ENCODE results near the gene TOP2B. TPM values are rescaled to one million over a fixed set of nuclear protein-coding genes. Genes with fewer than 3 reads are reported as not detected.
A peak's percentile ranks its signal among the peaks of the same experiment; 100 is the strongest.

The TOP2B gene
- total and polyA plus RNA-seq, 9 of the 15 experiments (the other 6 are each of a cell fraction or from before 2014, with no cell fraction given), result 45.3 to 186 (median 134) TPM

- TF ChIP-seq, protein P1, sequence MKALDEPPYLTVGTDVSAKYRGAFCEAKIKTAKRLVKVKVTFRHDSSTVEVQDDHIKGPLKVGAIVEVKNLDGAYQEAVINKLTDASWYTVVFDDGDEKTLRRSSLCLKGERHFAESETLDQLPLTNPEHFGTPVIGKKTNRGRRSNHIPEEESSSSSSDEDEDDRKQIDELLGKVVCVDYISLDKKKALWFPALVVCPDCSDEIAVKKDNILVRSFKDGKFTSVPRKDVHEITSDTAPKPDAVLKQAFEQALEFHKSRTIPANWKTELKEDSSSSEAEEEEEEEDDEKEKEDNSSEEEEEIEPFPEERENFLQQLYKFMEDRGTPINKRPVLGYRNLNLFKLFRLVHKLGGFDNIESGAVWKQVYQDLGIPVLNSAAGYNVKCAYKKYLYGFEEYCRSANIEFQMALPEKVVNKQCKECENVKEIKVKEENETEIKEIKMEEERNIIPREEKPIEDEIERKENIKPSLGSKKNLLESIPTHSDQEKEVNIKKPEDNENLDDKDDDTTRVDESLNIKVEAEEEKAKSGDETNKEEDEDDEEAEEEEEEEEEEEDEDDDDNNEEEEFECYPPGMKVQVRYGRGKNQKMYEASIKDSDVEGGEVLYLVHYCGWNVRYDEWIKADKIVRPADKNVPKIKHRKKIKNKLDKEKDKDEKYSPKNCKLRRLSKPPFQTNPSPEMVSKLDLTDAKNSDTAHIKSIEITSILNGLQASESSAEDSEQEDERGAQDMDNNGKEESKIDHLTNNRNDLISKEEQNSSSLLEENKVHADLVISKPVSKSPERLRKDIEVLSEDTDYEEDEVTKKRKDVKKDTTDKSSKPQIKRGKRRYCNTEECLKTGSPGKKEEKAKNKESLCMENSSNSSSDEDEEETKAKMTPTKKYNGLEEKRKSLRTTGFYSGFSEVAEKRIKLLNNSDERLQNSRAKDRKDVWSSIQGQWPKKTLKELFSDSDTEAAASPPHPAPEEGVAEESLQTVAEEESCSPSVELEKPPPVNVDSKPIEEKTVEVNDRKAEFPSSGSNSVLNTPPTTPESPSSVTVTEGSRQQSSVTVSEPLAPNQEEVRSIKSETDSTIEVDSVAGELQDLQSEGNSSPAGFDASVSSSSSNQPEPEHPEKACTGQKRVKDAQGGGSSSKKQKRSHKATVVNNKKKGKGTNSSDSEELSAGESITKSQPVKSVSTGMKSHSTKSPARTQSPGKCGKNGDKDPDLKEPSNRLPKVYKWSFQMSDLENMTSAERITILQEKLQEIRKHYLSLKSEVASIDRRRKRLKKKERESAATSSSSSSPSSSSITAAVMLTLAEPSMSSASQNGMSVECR (CRISPR knock-in tag; IDR thresholded peaks at IDR 0.05), result no peak
- TF ChIP-seq CBFB (CRISPR knock-in tag; IDR thresholded peaks at IDR 0.05), result no peak
- no peak for TF ChIP-seq ZNF146 (CRISPR knock-in tag; IDR thresholded peaks at IDR 0.05; ENCODE audit: unreplicated experiment)
- TF ChIP-seq BCL6 (CRISPR knock-in tag; IDR thresholded peaks at IDR 0.05), result no peak
- no peak for TF ChIP-seq PTRF (tag; IDR thresholded peaks at IDR 0.05)
- no peak for TF ChIP-seq CBX5 (IDR thresholded peaks at IDR 0.05; ENCODE audit: borderline replicate concordance, low read depth)
- no peak for TF ChIP-seq TARDBP (IDR thresholded peaks at IDR 0.05)
- TF ChIP-seq KDM2B (CRISPR knock-in tag; IDR thresholded peaks at IDR 0.05), result no peak
- TF ChIP-seq ZNF184 (CRISPR knock-in tag; IDR thresholded peaks at IDR 0.05), result no peak
- TF ChIP-seq CREB1 (IDR thresholded peaks at IDR 0.05), result no peak; the same call in 1 of the 2 replicates
- TF ChIP-seq CREB1 (CRISPR knock-in tag; IDR thresholded peaks at IDR 0.05), result peak; percentile 53; the same call in 1 of the 2 replicates
- TF ChIP-seq ETV5 (CRISPR knock-in tag; IDR thresholded peaks at IDR 0.05; ENCODE audit: low read depth), result no peak
- no peak for TF ChIP-seq ZFP36 (IDR thresholded peaks at IDR 0.05; ENCODE audit: low read depth, low read length, partially characterized antibody)
- no peak for TF ChIP-seq FOSL1 (tag; conservative IDR thresholded peaks at IDR 0.05)
- TF ChIP-seq, protein P2, sequence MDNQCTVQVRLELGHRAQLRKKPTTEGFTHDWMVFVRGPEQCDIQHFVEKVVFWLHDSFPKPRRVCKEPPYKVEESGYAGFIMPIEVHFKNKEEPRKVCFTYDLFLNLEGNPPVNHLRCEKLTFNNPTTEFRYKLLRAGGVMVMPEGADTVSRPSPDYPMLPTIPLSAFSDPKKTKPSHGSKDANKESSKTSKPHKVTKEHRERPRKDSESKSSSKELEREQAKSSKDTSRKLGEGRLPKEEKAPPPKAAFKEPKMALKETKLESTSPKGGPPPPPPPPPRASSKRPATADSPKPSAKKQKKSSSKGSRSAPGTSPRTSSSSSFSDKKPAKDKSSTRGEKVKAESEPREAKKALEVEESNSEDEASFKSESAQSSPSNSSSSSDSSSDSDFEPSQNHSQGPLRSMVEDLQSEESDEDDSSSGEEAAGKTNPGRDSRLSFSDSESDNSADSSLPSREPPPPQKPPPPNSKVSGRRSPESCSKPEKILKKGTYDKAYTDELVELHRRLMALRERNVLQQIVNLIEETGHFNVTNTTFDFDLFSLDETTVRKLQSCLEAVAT (IDR thresholded peaks at IDR 0.05), result no peak
- no peak for TF ChIP-seq TEAD4 (IDR thresholded peaks at IDR 0.05; ENCODE audit: low read length)
- TF ChIP-seq TEAD4 (CRISPR knock-in tag; IDR thresholded peaks at IDR 0.05; ENCODE audit: borderline replicate concordance), result no peak
- no peak for TF ChIP-seq PHF20 (IDR thresholded peaks at IDR 0.05; ENCODE audit: partially characterized antibody)
- no peak for TF ChIP-seq KLF6 (CRISPR knock-in tag; IDR thresholded peaks at IDR 0.05; ENCODE audit: borderline replicate concordance)
- TF ChIP-seq, protein P3, sequence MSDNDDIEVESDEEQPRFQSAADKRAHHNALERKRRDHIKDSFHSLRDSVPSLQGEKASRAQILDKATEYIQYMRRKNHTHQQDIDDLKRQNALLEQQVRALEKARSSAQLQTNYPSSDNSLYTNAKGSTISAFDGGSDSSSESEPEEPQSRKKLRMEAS (CRISPR knock-in tag; IDR thresholded peaks at IDR 0.05), result no peak
- TF ChIP-seq, protein P4, sequence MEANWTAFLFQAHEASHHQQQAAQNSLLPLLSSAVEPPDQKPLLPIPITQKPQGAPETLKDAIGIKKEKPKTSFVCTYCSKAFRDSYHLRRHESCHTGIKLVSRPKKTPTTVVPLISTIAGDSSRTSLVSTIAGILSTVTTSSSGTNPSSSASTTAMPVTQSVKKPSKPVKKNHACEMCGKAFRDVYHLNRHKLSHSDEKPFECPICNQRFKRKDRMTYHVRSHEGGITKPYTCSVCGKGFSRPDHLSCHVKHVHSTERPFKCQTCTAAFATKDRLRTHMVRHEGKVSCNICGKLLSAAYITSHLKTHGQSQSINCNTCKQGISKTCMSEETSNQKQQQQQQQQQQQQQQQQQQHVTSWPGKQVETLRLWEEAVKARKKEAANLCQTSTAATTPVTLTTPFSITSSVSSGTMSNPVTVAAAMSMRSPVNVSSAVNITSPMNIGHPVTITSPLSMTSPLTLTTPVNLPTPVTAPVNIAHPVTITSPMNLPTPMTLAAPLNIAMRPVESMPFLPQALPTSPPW (CRISPR knock-in tag; IDR thresholded peaks at IDR 0.05), result no peak
- TF ChIP-seq SMAD2 (IDR thresholded peaks at IDR 0.05; ENCODE audit: low read depth, low read length), result no peak
These were observed 1.3 kb downstream of the TOP2B start (continued) for GRCh38 chr3:25663347-25663868.
